Measurements from ENCODE around the gene MYOC. TPM values are rescaled to one million over a fixed set of nuclear protein-coding genes. Genes with fewer than 3 reads are reported as not detected.

MYOC gene
- total and polyA plus RNA-seq, 2 donors (not counting 3 experiments of a cell fraction or from before 2014, with no cell fraction given): not detected

- no peak for TF ChIP-seq POLR2A (IDR thresholded peaks at IDR 0.05; ENCODE audit: low read depth, low read length)
- TF ChIP-seq GATA2 (IDR thresholded peaks at IDR 0.05; ENCODE audit: insufficient read depth, insufficient read length, low read depth, low read length): no peak
- no peak for TF ChIP-seq FOS (IDR thresholded peaks at IDR 0.05; ENCODE audit: borderline replicate concordance, insufficient read depth, low read length)
- TF ChIP-seq JUN (IDR thresholded peaks at IDR 0.05; ENCODE audit: borderline replicate concordance, insufficient read depth, insufficient read length, low read depth): no peak
- POLR2A ChIA-PET: no interaction called here
- FAIRE-seq (no peak), DNase-seq (ENCODE audit: low read depth, low spot score) (no peak)
- no peak overlapping the region for H3K4me2 ChIP-seq (ENCODE audit: insufficient read depth, low read length)
- dilution Hi-C loops (cut with MboI; ENCODE audit: extremely low pct_ligation_motif_present, low sequenced_read_pairs): loop anchor here (25.0 kb wide), 1 partner anchor 352 kb away; no protein-coding TSS in a partner anchor
- no peaks in the 10 kb centered on the region for H3K9me1 ChIP-seq (replicated peaks; ENCODE audit: control insufficient read depth, extremely low read depth, insufficient read depth, low read length)
- H3K36me3 ChIP-seq (ENCODE audit: control insufficient read depth in 2 of 2, extremely low read depth in 1 of 2, insufficient read depth in 2 of 2, low read length in 2 of 2): no peaks in the 10 kb centered on the region
- H3K27ac ChIP-seq (ENCODE audit: insufficient read depth, low read depth, low read length): no peak overlapping the region
- intact Hi-C loops (cut with micrococcal nuclease): no loop called here
- no peak overlapping the region for H2AFZ ChIP-seq (ENCODE audit: low read depth, low read length)
- no peaks in the 10 kb centered on the region for H3K79me2 ChIP-seq (ENCODE audit: control insufficient read depth, insufficient read depth, low read length)
- no TSS peak for BruUV-seq (replicated peaks)
- H3K27me3 ChIP-seq (ENCODE audit: control insufficient read depth in 2 of 2, insufficient read depth in 2 of 2, low read length in 2 of 2): no peaks in the 10 kb centered on the region
- H3K4me1 ChIP-seq (ENCODE audit: control insufficient read depth, extremely low read depth, insufficient read depth, low read length): no peaks in the 10 kb centered on the region
- no peaks in the 10 kb centered on the region for H4K20me1 ChIP-seq (replicated peaks; ENCODE audit: control insufficient read depth, extremely low read depth, insufficient read depth, low read length)
- CTCF ChIA-PET: interaction anchor here (1.2 to 5.1 kb wide), 3 partner anchors 9 to 348 kb away, joined by 5 to 39 read pairs (median 6); no protein-coding TSS in a partner anchor
- no peak overlapping the region for H3K9ac ChIP-seq (replicated peaks; ENCODE audit: extremely low read depth, insufficient read depth, low read length)
- no peaks in the 10 kb centered on the region for H3K9me3 ChIP-seq (replicated peaks; ENCODE audit: control insufficient read depth, insufficient read depth, low read length)
- H3K4me3 ChIP-seq (replicated peaks in 1 of 3; ENCODE audit: insufficient read depth in 1 of 3, low read depth in 1 of 3, low read length in 3 of 3): no peak overlapping the region
Measured at GRCh38 chr1:171635661-171636060, 16.8 kb downstream of the MYOC start.

- H3K4me3 ChIP-seq (replicated peaks in 1 of 3; ENCODE audit: insufficient read depth in 1 of 3, low read depth in 1 of 3, low read length in 3 of 3): no peak overlapping the region
- no peak overlapping the region for H3K4me2 ChIP-seq (ENCODE audit: insufficient read depth, low read length)
- TF ChIP-seq MYC (IDR thresholded peaks at IDR 0.05; ENCODE audit: low read depth, low read length) (no peak), FOS (IDR thresholded peaks at IDR 0.05; ENCODE audit: borderline replicate concordance, insufficient read depth, low read length) (no peak), CTCF (IDR thresholded peaks at IDR 0.05; ENCODE audit: extremely low read depth in 1 of 2, insufficient read depth in 1 of 2, low read depth in 1 of 2, low read length in 2 of 2) (no peak), POLR2AphosphoS5 (IDR thresholded peaks at IDR 0.05; ENCODE audit: insufficient read depth, low read depth, low read length) (no peak), MAX (IDR thresholded peaks at IDR 0.05; ENCODE audit: insufficient read depth, insufficient read length) (no peak), JUN (IDR thresholded peaks at IDR 0.05; ENCODE audit: borderline replicate concordance, insufficient read depth, insufficient read length, low read depth) (no peak), EZH2 (IDR thresholded peaks at IDR 0.05; ENCODE audit: borderline replicate concordance, low read depth, low read length, severe bottlenecking) (no peak), GATA2 (IDR thresholded peaks at IDR 0.05; ENCODE audit: insufficient read depth, insufficient read length, low read depth, low read length) (no peak), POLR2A (IDR thresholded peaks at IDR 0.05; ENCODE audit: low read depth, low read length) (no peak)
- no TSS peak for BruUV-seq (replicated peaks)
- H3K27me3 ChIP-seq (ENCODE audit: control insufficient read depth in 2 of 2, insufficient read depth in 2 of 2, low read length in 2 of 2): peaks cover 4 to 5% of the 10 kb centered on the region in 2 experiments
- no peaks in the 10 kb centered on the region for H3K36me3 ChIP-seq (ENCODE audit: control insufficient read depth in 2 of 2, extremely low read depth in 1 of 2, insufficient read depth in 2 of 2, low read length in 2 of 2)
- no peak for DNase-seq (ENCODE audit: low read depth, low spot score)
- H2AFZ ChIP-seq (ENCODE audit: low read depth, low read length): no peak overlapping the region
- ChIA-PET POLR2A (no interaction called here), CTCF (no interaction called here)
- no peak overlapping the region for H3K9ac ChIP-seq (replicated peaks; ENCODE audit: extremely low read depth, insufficient read depth, low read length)
- H3K79me2 ChIP-seq (ENCODE audit: control insufficient read depth, insufficient read depth, low read length): no peaks in the 10 kb centered on the region
- dilution Hi-C loops (cut with MboI; ENCODE audit: extremely low pct_ligation_motif_present, low sequenced_read_pairs): loop anchor here (25.0 kb wide), 1 partner anchor 359 kb away; no protein-coding TSS in a partner anchor
- H3K9me3 ChIP-seq (replicated peaks; ENCODE audit: control insufficient read depth, insufficient read depth, low read length): no peaks in the 10 kb centered on the region
- H3K9me1 ChIP-seq (replicated peaks; ENCODE audit: control insufficient read depth, extremely low read depth, insufficient read depth, low read length): no peaks in the 10 kb centered on the region
- intact Hi-C loops (cut with micrococcal nuclease): no loop called here
- no peak overlapping the region for H3K27ac ChIP-seq (ENCODE audit: insufficient read depth, low read depth, low read length)
- H4K20me1 ChIP-seq (replicated peaks; ENCODE audit: control insufficient read depth, extremely low read depth, insufficient read depth, low read length): no peaks in the 10 kb centered on the region
- FAIRE-seq: no peak
- H3K4me1 ChIP-seq (ENCODE audit: control insufficient read depth, extremely low read depth, insufficient read depth, low read length): no peaks in the 10 kb centered on the region
Measured at GRCh38 chr1:171628225-171628624, 24.3 kb downstream of the MYOC start.
